H1 (cell line): ENCODE results near the gene TMEM121B. TPM values are rescaled to one million over a fixed set of nuclear protein-coding genes. Genes with fewer than 3 reads are reported as not detected.

Experiments used
- CTCF ChIA-PET: fragments of 300-600 bp; sonication (Branson Sonifier 250); formaldehyde crosslinking; loops from one replicate; lab custom pipeline; 2021; ENCODE audit not compliant: partially characterized antibody; lab: Charles Lee
- POLR2A ChIA-PET: fragments of 300-600 bp; sonication (Branson Sonifier 250); formaldehyde crosslinking; loops from one replicate; lab custom pipeline; 2021; ENCODE audit warnings: inconsistent platforms; ENCODE audit not compliant: partially characterized antibody; lab: Charles Lee
- DNase-seq, 2 experiments: peaks; one replicate each; pipeline versions ENCODE4 v3.0.0 to v3.0.0-alpha.2; 2010 to 2022; ENCODE audit warnings: low spot score in 2 of 2, low read depth in 1 of 2, mixed read lengths in 1 of 2
- FAIRE-seq: peaks from 2 replicates; lab custom pipeline; 2011; peaks lifted over from hg19 to GRCh38; lab: Jason Lieb, UNC
- H2AFZ ChIP-seq: 2 replicates; pipeline ENCODE4 v1.8.1; 2012; ENCODE audit warnings: low read length, inconsistent platforms
- H2AK5ac ChIP-seq: 2 replicates; pipeline ENCODE4 v1.6.1; 2013; ENCODE audit warnings: low read depth, low read length
- H2BK120ac ChIP-seq: replicated peaks from 2 replicates; pipeline ENCODE3; 2013; ENCODE audit warnings: low read depth, low read length, inconsistent platforms
- H2BK12ac ChIP-seq: 2 replicates; pipeline ENCODE4 v1.6.1; 2013; ENCODE audit warnings: low read depth, low read length
- H2BK15ac ChIP-seq: 2 replicates; pipeline ENCODE4 v1.6.1; 2013; ENCODE audit warnings: low read length
- H2BK20ac ChIP-seq: 2 replicates; pipeline ENCODE4 v1.6.1; 2013; ENCODE audit warnings: low read length
- H2BK5ac ChIP-seq: 2 replicates; pipeline ENCODE4 v1.6.1; 2013; ENCODE audit warnings: low read depth, low read length
- H3K14ac ChIP-seq: 2 replicates; pipeline ENCODE4 v1.6.1; 2013; ENCODE audit warnings: inconsistent platforms; ENCODE audit not compliant: insufficient read length
- H3K18ac ChIP-seq: 2 replicates; pipeline ENCODE4 v1.6.1; 2013; ENCODE audit warnings: low read length; ENCODE audit errors: extremely low read depth
- H3K23ac ChIP-seq: 2 replicates; pipeline ENCODE4 v1.6.1; 2013; ENCODE audit warnings: inconsistent platforms; ENCODE audit not compliant: insufficient read length
- H3K23me2 ChIP-seq: 2 replicates; pipeline ENCODE4 v1.6.1; 2013; ENCODE audit warnings: low read depth, low read length
- H3K27ac ChIP-seq: 2 replicates; pipeline ENCODE4 v1.6.1; 2011; ENCODE audit warnings: low read depth, low read length, inconsistent platforms
- H3K27me3 ChIP-seq, 4 experiments: replicated peaks in 1 of 4; 1 replicate in 1 of 4; 2 replicates in 3 of 4; pipeline versions ENCODE4 v1.6.1 to v1.8.1; 2011 to 2013; ENCODE audit warnings: low read length in 3 of 4, mild to moderate bottlenecking in 3 of 4, inconsistent platforms in 2 of 4, mixed read lengths in 2 of 4, moderate library complexity in 1 of 4; ENCODE audit not compliant: control insufficient read depth in 3 of 4, insufficient read depth in 3 of 4; ENCODE audit errors: extremely low read depth in 1 of 4
- H3K36me3 ChIP-seq, 4 experiments: 2 replicates each; pipeline versions ENCODE4 v1.6.1 to v1.8.1; 2011 to 2013; ENCODE audit warnings: mild to moderate bottlenecking in 4 of 4, low read length in 3 of 4, moderate library complexity in 2 of 4, control low read depth in 1 of 4, inconsistent platforms in 1 of 4; ENCODE audit not compliant: insufficient read depth in 4 of 4, control insufficient read depth in 2 of 4
- H3K4ac ChIP-seq: replicated peaks from 2 replicates; pipeline ENCODE3; 2013; ENCODE audit warnings: low read length, low read depth, mixed read lengths, inconsistent platforms; ENCODE audit not compliant: insufficient read length
- H3K4me1 ChIP-seq, 4 experiments: replicated peaks in 1 of 4; 1 replicate in 1 of 4; 2 replicates in 3 of 4; pipeline versions ENCODE4 v1.6.1 to v1.8.1; 2011 to 2013; ENCODE audit warnings: low read length in 3 of 4, inconsistent platforms in 2 of 4, mixed read lengths in 1 of 4; ENCODE audit not compliant: insufficient read depth in 4 of 4, control insufficient read depth in 3 of 4
- H3K4me2 ChIP-seq, 2 experiments: 2 replicates each; pipeline versions ENCODE4 v1.6.1 to v1.8.1; 2011 to 2013; ENCODE audit warnings: low read depth in 2 of 2, low read length in 2 of 2, control low read depth in 1 of 2, inconsistent platforms in 1 of 2, mild to moderate bottlenecking in 1 of 2; ENCODE audit not compliant: insufficient read depth in 1 of 2
- H3K4me3 ChIP-seq, 4 experiments: fragments of 200-600, 300-600 bp in 1 of 4; sonication (generic), shearing (Covaris generic), sonication (Bioruptor Twin) in 1 of 4; 2 replicates each; pipeline versions ENCODE4 v1.5.1 to v1.8.1; 2011 to 2016; ENCODE audit warnings: low read length in 4 of 4, low read depth in 3 of 4, control low read depth in 2 of 4, inconsistent platforms in 2 of 4, mild to moderate bottlenecking in 2 of 4, mixed read lengths in 1 of 4, moderate library complexity in 1 of 4; ENCODE audit not compliant: insufficient read depth in 2 of 4; ENCODE audit errors: extremely low read depth in 1 of 4
- H3K56ac ChIP-seq: replicated peaks from 2 replicates; pipeline ENCODE3; 2013; ENCODE audit warnings: low read depth, mild to moderate bottlenecking, mixed read lengths, low read length, inconsistent platforms; ENCODE audit not compliant: insufficient read length
- H3K79me1 ChIP-seq: 2 replicates; pipeline ENCODE4 v1.6.1; 2013; ENCODE audit warnings: low read depth, low read length, control low read depth
- H3K79me2 ChIP-seq, 2 experiments: 2 replicates each; pipeline versions ENCODE4 v1.6.1 to v1.8.1; 2012 to 2013; ENCODE audit warnings: low read length in 2 of 2, mild to moderate bottlenecking in 2 of 2, inconsistent platforms in 1 of 2; ENCODE audit not compliant: insufficient read depth in 2 of 2, control insufficient read depth in 1 of 2
- H3K9ac ChIP-seq, 4 experiments: replicated peaks in 1 of 4; 1 replicate in 1 of 4; 2 replicates in 3 of 4; pipeline versions ENCODE4 v1.6.1 to v1.8.1; 2011 to 2013; ENCODE audit warnings: low read depth in 3 of 4, low read length in 3 of 4, control low read depth in 2 of 4, mild to moderate bottlenecking in 2 of 4, moderate library complexity in 2 of 4, inconsistent platforms in 1 of 4; ENCODE audit errors: extremely low read depth in 1 of 4
- H3K9me3 ChIP-seq, 2 experiments: 2 replicates each; pipeline versions ENCODE4 v1.6.1 to v1.8.1; 2012 to 2013; ENCODE audit warnings: mild to moderate bottlenecking in 2 of 2, moderate library complexity in 2 of 2, control low read depth in 1 of 2, inconsistent platforms in 1 of 2, low read depth in 1 of 2, low read length in 1 of 2, mixed read lengths in 1 of 2; ENCODE audit not compliant: insufficient read depth in 2 of 2
- H4K20me1 ChIP-seq, 2 experiments: replicated peaks in 1 of 2; 2 replicates each; pipeline versions ENCODE3 to v1.8.1; 2011 to 2013; ENCODE audit warnings: inconsistent platforms in 2 of 2, low read length in 2 of 2, mild to moderate bottlenecking in 1 of 2; ENCODE audit not compliant: insufficient read depth in 2 of 2, control insufficient read depth in 1 of 2
- H4K5ac ChIP-seq: 2 replicates; pipeline ENCODE4 v1.6.1; 2013; ENCODE audit warnings: low read length, low read depth, mixed read lengths, inconsistent platforms; ENCODE audit not compliant: insufficient read length
- H4K8ac ChIP-seq: 2 replicates; pipeline ENCODE4 v1.8.0; 2013; ENCODE audit warnings: mild to moderate bottlenecking, moderate library complexity, low read length, inconsistent platforms; ENCODE audit not compliant: insufficient read depth; ENCODE audit errors: extremely low read depth
- H4K91ac ChIP-seq: replicated peaks from 2 replicates; pipeline ENCODE3; 2013; ENCODE audit warnings: low read length, mixed read lengths, inconsistent platforms; ENCODE audit not compliant: insufficient read length
- WGBS, 2 experiments: shearing (Covaris generic) in 1 of 2; methylation state at CpG; one replicate each; pipeline versions ENCODE4 v1.1.6 to v1.1.7; 2013 to 2015; ENCODE audit warnings: low lambda C conversion rate in 2 of 2, mixed read lengths in 2 of 2, inconsistent platforms in 1 of 2, low coverage in 1 of 2, missing lambda C conversion rate in 1 of 2; ENCODE audit not compliant: insufficient replicate concordance in 2 of 2, insufficient coverage in 1 of 2, insufficient read length in 1 of 2; ENCODE audit errors: extremely low coverage in 1 of 2, missing lambda C conversion rate in 1 of 2; 5-methylcytosine and 5-hydroxymethylcytosine counted together
- polyA plus RNA-seq, 7 experiments: library from polyadenylated mRNA; depleted of rRNA in 3 of 7; stranded (reverse) in 5 of 7; unstranded in 2 of 7; fragments of >200 nt in 5 of 7; fragments of 200-250 nt in 2 of 7; gene quantifications; 1 replicate in 5 of 7; 2 replicates in 1 of 7; 4 replicates in 1 of 7; pipeline versions ENCODE4 v1.2.1 to v1.2.3, GENCODE V29; 2011 to 2013; ENCODE audit warnings: missing spikeins in 2 of 7, mixed read lengths in 2 of 7
- total RNA-seq: library from RNA; stranded (reverse); fragmentation: NEBNext Ultra II Directional; extraction: Animal tissue kit (Norgen Biotek cat#: 25700); gene quantifications from 2 replicates; pipeline ENCODE4 v1.2.1, GENCODE V29; 2021

The TMEM121B gene
- total and polyA plus RNA-seq, 2 of the 8 experiments (the other 6 are each of a cell fraction or from before 2014, with no cell fraction given) = 4.3 to 6.9 TPM

DNA sequence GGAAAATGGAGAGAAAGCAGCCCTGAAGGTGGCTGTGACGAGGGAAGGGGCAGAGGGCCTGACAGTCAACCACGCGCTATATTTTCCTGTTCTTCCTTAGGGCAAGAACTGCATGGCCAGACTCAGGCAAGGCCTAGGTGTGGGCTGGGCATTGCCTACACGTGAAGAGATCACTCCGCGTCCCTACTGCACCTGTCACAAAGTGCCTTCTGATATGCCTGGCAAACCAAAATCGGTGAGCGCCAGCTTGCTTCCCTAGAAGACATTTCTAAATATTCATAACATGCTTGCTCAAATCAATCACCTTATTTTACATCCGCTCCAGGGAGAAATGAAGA lies 6.3 kb downstream of the TMEM121B start:
- no peak overlapping the region for H2BK20ac ChIP-seq
- no peak overlapping the region for H3K18ac ChIP-seq
- no peak overlapping the region for H4K8ac ChIP-seq
- no peak overlapping the region for H2BK12ac ChIP-seq
- H3K4me2 ChIP-seq = no peak overlapping the region
- FAIRE-seq (no peak), DNase-seq (no peak)
- no peak overlapping the region for H3K9ac ChIP-seq
- POLR2A ChIA-PET = no interaction called here
- H2BK5ac ChIP-seq = no peak overlapping the region
- H3K79me2 ChIP-seq = no peaks in the 10 kb centered on the region
- H2BK15ac ChIP-seq = no peak overlapping the region
- 91% methylated on average over 9 of the region's 9 CpGs; no CpG with 5 or more reads in 1 of the 2 experiments for WGBS, 2 experiments
- H3K79me1 ChIP-seq = 0 out of 2 replicates have a peak, but pooled peaks cover 4% of the 10 kb centered on the region
- no peak overlapping the region for H3K56ac ChIP-seq
- H3K23ac ChIP-seq = no peak overlapping the region
- H3K4me3 ChIP-seq = no peak overlapping the region
- H2BK120ac ChIP-seq = no peak overlapping the region
- H3K4me1 ChIP-seq = peaks cover 4 to 7% (median 6%) of the 10 kb centered on the region in 4 experiments; a peak in 5 of 7 replicates
- H3K14ac ChIP-seq = no peak overlapping the region
- H4K5ac ChIP-seq = no peak overlapping the region
- H3K36me3 ChIP-seq = no peaks in the 10 kb centered on the region
- CTCF ChIA-PET = interaction anchor here (0.8 to 5.9 kb wide), 7 partner anchors 9 to 98 kb away, joined by 3 to 29 read pairs (median 3); no protein-coding TSS in a partner anchor
- H3K9me3 ChIP-seq = no peaks in the 10 kb centered on the region
- no peak overlapping the region for H2AK5ac ChIP-seq
- H3K23me2 ChIP-seq = no peaks in the 10 kb centered on the region; the same call in 1 of the 2 replicates
- H3K27ac ChIP-seq = no peak overlapping the region
- no peak overlapping the region for H2AFZ ChIP-seq
- H3K27me3 ChIP-seq = peaks cover 0 to 3% (median 2%) of the 10 kb centered on the region in 4 experiments; a peak in 4 of 7 replicates
- no peak overlapping the region for H4K91ac ChIP-seq
- no peak overlapping the region for H3K4ac ChIP-seq
- peaks cover 2 to 7% of the 10 kb centered on the region in 2 experiments for H4K20me1 ChIP-seq
